ENCODE measurements around the gene PDE10A.

DNA sequence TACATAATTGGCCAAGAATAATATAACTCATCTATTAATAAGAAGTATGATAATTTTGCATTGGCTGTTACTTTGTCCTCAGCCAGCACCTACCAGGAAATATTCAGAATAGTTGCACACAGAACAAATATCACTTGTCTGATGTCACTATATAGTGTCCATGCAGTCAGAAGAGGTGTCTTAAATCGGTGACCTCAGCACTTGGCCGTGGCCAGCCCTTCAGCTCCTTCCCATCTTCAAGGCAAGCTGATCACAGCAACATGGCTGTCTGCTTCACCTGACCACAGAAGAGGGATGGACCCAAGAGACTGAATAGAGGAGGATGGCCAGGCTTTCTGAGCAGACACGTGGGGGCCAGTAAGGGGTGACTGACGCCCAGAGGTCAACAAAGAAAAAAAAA lies 22.2 kb downstream of the PDE10A start:
- TF ChIP-seq ZNF274 (IDR thresholded peaks at IDR 0.05; ENCODE audit: low read depth, low read length): no peak
- TF ChIP-seq SUZ12 (IDR thresholded peaks at IDR 0.05; ENCODE audit: extremely low read depth, insufficient read depth, insufficient read length): no peak

Measured in NT2/D1 (cell line).